ENCODE measurements around the gene UBE3B.

UBE3B gene

GRCh38 chr12:109452489-109452888, 24.9 kb upstream of the UBE3B start:
- no peak overlapping the region for H3K4me2 ChIP-seq (ENCODE audit: low read length)
- no peaks in the 10 kb centered on the region for H3K27me3 ChIP-seq (ENCODE audit: insufficient read depth, low read length)
- peaks cover 27% of the 10 kb centered on the region for H3K36me3 ChIP-seq (ENCODE audit: insufficient read depth, low read length)
- no peaks in the 10 kb centered on the region for H3F3A ChIP-seq (ENCODE audit: insufficient read depth, low read length)
- H3K27ac ChIP-seq (ENCODE audit: low read depth, low read length, poor library complexity, severe bottlenecking): no peak overlapping the region
- no peaks in the 10 kb centered on the region for H3K9me3 ChIP-seq (ENCODE audit: low read length)
- no peaks in the 10 kb centered on the region for H3K79me2 ChIP-seq (ENCODE audit: insufficient read depth, low read length)
- H4K20me1 ChIP-seq (ENCODE audit: insufficient read depth, low read length): no peaks in the 10 kb centered on the region
- H3K4me1 ChIP-seq (ENCODE audit: insufficient read depth, low read length, severe bottlenecking): no peaks in the 10 kb centered on the region
- H3K4me3 ChIP-seq (ENCODE audit: low read depth, low read length, poor library complexity, severe bottlenecking): no peak overlapping the region
- H2AFZ ChIP-seq (ENCODE audit: low read length): no peak overlapping the region
- H3K9me2 ChIP-seq (ENCODE audit: low read depth, low read length): no peaks in the 10 kb centered on the region
- no peak for TF ChIP-seq EZH2 (IDR thresholded peaks at IDR 0.05; ENCODE audit: borderline replicate concordance, low read length)
- TF ChIP-seq CTCF (IDR thresholded peaks at IDR 0.05; ENCODE audit: low read length): no peak
- H3K9ac ChIP-seq (ENCODE audit: low read length): no peak overlapping the region

GRCh38 chr12:109455706-109456105, 21.7 kb upstream of the UBE3B start:
- Histone ChIP-seq H3F3A (ENCODE audit: insufficient read depth, low read length) (no peaks in the 10 kb centered on the region), H3K27me3 (ENCODE audit: insufficient read depth, low read length) (no peaks in the 10 kb centered on the region), H3K4me1 (ENCODE audit: insufficient read depth, low read length, severe bottlenecking) (peaks cover 1% of the 10 kb centered on the region), H2AFZ (ENCODE audit: low read length) (no peak overlapping the region), H4K20me1 (ENCODE audit: insufficient read depth, low read length) (no peaks in the 10 kb centered on the region), H3K4me3 (ENCODE audit: low read depth, low read length, poor library complexity, severe bottlenecking) (no peak overlapping the region), H3K36me3 (ENCODE audit: insufficient read depth, low read length) (peaks cover 26% of the 10 kb centered on the region), H3K27ac (ENCODE audit: low read depth, low read length, poor library complexity, severe bottlenecking) (no peak overlapping the region), H3K9me3 (ENCODE audit: low read length) (no peaks in the 10 kb centered on the region), H3K9ac (ENCODE audit: low read length) (no peak overlapping the region), H3K9me2 (ENCODE audit: low read depth, low read length) (no peaks in the 10 kb centered on the region), H3K4me2 (ENCODE audit: low read length) (no peak overlapping the region), H3K79me2 (ENCODE audit: insufficient read depth, low read length) (no peaks in the 10 kb centered on the region)
- TF ChIP-seq EZH2 (IDR thresholded peaks at IDR 0.05; ENCODE audit: borderline replicate concordance, low read length) (no peak), CTCF (IDR thresholded peaks at IDR 0.05; ENCODE audit: low read length) (no peak)

GRCh38 chr12:109458086-109458485, 19.3 kb upstream of the UBE3B start:
- no peak overlapping the region for H3K27ac ChIP-seq (ENCODE audit: low read depth, low read length, poor library complexity, severe bottlenecking)
- H3K79me2 ChIP-seq (ENCODE audit: insufficient read depth, low read length): no peaks in the 10 kb centered on the region
- no peaks in the 10 kb centered on the region for H3K9me2 ChIP-seq (ENCODE audit: low read depth, low read length)
- H4K20me1 ChIP-seq (ENCODE audit: insufficient read depth, low read length): no peaks in the 10 kb centered on the region
- no peaks in the 10 kb centered on the region for H3K27me3 ChIP-seq (ENCODE audit: insufficient read depth, low read length)
- no peak overlapping the region for H2AFZ ChIP-seq (ENCODE audit: low read length)
- no peaks in the 10 kb centered on the region for H3K9me3 ChIP-seq (ENCODE audit: low read length)
- H3K36me3 ChIP-seq (ENCODE audit: insufficient read depth, low read length): peaks cover 25% of the 10 kb centered on the region; the same call in 1 of the 2 replicates
- H3K4me2 ChIP-seq (ENCODE audit: low read length): no peak overlapping the region
- no peak overlapping the region for H3K4me3 ChIP-seq (ENCODE audit: low read depth, low read length, poor library complexity, severe bottlenecking)
- TF ChIP-seq CTCF (IDR thresholded peaks at IDR 0.05; ENCODE audit: low read length) (no peak), EZH2 (IDR thresholded peaks at IDR 0.05; ENCODE audit: borderline replicate concordance, low read length) (no peak)
- H3K9ac ChIP-seq (ENCODE audit: low read length): no peak overlapping the region
- peaks cover 12% of the 10 kb centered on the region for H3K4me1 ChIP-seq (ENCODE audit: insufficient read depth, low read length, severe bottlenecking)
- H3F3A ChIP-seq (ENCODE audit: insufficient read depth, low read length): no peaks in the 10 kb centered on the region

Measured in OCI-LY1 (cell line).